ENCODE results near the gene DENND1C. TPM values are rescaled to one million over a fixed set of nuclear protein-coding genes. Genes with fewer than 3 reads are reported as not detected.

Gene DENND1C
- total and polyA plus RNA-seq, 9 of the 15 experiments (the other 6 are each of a cell fraction or from before 2014, with no cell fraction given): 0.03 to 1.2 (median 0.32) TPM; not detected in 1

DNA sequence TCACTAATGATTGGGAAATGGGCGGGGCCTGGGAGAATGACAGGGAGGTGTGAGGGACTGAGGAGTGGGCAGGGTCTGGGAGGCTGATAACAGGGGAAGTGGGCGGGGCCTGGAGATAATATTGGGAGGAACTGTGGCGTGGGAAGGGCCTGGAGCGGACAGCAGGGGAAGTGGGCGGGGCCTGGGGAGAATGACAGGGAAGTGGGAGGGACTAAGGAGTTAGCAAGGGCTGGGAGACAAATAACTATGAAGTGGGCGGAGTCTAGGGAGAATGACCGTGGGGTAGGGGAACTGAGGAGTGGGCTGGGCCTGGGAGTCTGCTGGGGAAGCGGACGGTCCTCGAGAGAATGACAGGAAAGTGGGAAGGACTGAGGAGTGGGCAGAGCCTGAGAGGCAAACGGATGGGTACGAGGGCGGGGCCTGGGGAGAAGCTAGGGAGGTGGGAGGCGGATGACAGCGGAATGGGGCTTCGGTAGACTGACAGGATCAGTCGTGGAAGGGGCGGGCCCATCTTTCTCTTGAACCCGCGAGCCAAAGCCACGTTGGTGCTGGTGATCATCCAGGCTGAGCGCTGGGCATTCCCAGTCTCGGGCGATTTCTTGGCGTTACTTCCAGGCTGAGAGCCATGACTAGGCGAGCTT is 34.6 kb upstream of the DENND1C start (continued):
- TF ChIP-seq, protein P1, sequence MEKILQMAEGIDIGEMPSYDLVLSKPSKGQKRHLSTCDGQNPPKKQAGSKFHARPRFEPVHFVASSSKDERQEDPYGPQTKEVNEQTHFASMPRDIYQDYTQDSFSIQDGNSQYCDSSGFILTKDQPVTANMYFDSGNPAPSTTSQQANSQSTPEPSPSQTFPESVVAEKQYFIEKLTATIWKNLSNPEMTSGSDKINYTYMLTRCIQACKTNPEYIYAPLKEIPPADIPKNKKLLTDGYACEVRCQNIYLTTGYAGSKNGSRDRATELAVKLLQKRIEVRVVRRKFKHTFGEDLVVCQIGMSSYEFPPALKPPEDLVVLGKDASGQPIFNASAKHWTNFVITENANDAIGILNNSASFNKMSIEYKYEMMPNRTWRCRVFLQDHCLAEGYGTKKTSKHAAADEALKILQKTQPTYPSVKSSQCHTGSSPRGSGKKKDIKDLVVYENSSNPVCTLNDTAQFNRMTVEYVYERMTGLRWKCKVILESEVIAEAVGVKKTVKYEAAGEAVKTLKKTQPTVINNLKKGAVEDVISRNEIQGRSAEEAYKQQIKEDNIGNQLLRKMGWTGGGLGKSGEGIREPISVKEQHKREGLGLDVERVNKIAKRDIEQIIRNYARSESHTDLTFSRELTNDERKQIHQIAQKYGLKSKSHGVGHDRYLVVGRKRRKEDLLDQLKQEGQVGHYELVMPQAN (IDR thresholded peaks at IDR 0.05; ENCODE audit: borderline replicate concordance): peak; percentile 46; the same call in 1 of the 2 replicates
- TF ChIP-seq ZNF589 (CRISPR knock-in tag; IDR thresholded peaks at IDR 0.05; ENCODE audit: low read depth) (no peak), ZNF253 (CRISPR knock-in tag; conservative IDR thresholded peaks at IDR 0.05) (no peak), BCL6 (CRISPR knock-in tag; IDR thresholded peaks at IDR 0.05) (no peak), EGR1 (conservative IDR thresholded peaks at IDR 0.05) (peak; percentile 77), PRMT5 (CRISPR knock-in tag; IDR thresholded peaks at IDR 0.05) (no peak), MAZ (CRISPR knock-in tag; conservative IDR thresholded peaks at IDR 0.05 in 1 of 2, IDR thresholded peaks at IDR 0.05 in 1 of 2) (peak in 1 of 2 experiments; percentile 54; a peak in 1 of 4 replicates), TARDBP (IDR thresholded peaks at IDR 0.05) (no peak), USF2 (CRISPR knock-in tag; IDR thresholded peaks at IDR 0.05) (no peak), ZNF282 (CRISPR knock-in tag; IDR thresholded peaks at IDR 0.05) (no peak), ZNF778 (CRISPR knock-in tag; IDR thresholded peaks at IDR 0.05) (no peak), PBX2 (CRISPR knock-in tag; IDR thresholded peaks at IDR 0.05; ENCODE audit: low read depth) (0 out of 2 replicates have a peak, but pooled peaks have one; percentile 30), PBX2 (tag; conservative IDR thresholded peaks at IDR 0.05; ENCODE audit: low read depth) (peak; percentile 95), MLX (CRISPR knock-in tag; conservative IDR thresholded peaks at IDR 0.05) (no peak), STAT5B (CRISPR knock-in tag; IDR thresholded peaks at IDR 0.05) (no peak), ETS2 (tag; IDR thresholded peaks at IDR 0.05; ENCODE audit: borderline replicate concordance, poor library complexity, severe bottlenecking) (no peak), SMARCA4 (IDR thresholded peaks at IDR 0.05) (no peak; the same call in 1 of the 2 replicates), POLR2A (conservative IDR thresholded peaks at IDR 0.05) (peak; percentile 72), ELF4 (CRISPR knock-in tag; IDR thresholded peaks at IDR 0.05) (no peak), HSF4 (CRISPR knock-in tag; IDR thresholded peaks at IDR 0.05; ENCODE audit: borderline replicate concordance) (no peak), SIN3B (IDR thresholded peaks at IDR 0.05; ENCODE audit: low read depth) (no peak), FOXJ2 (tag; IDR thresholded peaks at IDR 0.05) (no peak)
- TF ChIP-seq, protein P2, sequence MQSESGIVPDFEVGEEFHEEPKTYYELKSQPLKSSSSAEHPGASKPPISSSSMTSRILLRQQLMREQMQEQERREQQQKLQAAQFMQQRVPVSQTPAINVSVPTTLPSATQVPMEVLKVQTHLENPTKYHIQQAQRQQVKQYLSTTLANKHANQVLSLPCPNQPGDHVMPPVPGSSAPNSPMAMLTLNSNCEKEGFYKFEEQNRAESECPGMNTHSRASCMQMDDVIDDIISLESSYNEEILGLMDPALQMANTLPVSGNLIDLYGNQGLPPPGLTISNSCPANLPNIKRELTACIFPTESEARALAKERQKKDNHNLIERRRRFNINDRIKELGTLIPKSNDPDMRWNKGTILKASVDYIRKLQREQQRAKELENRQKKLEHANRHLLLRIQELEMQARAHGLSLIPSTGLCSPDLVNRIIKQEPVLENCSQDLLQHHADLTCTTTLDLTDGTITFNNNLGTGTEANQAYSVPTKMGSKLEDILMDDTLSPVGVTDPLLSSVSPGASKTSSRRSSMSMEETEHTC (IDR thresholded peaks at IDR 0.05): no peak

Measured in K562 (cell line).